Measurements from ENCODE around the gene CUL4A.

DNA sequence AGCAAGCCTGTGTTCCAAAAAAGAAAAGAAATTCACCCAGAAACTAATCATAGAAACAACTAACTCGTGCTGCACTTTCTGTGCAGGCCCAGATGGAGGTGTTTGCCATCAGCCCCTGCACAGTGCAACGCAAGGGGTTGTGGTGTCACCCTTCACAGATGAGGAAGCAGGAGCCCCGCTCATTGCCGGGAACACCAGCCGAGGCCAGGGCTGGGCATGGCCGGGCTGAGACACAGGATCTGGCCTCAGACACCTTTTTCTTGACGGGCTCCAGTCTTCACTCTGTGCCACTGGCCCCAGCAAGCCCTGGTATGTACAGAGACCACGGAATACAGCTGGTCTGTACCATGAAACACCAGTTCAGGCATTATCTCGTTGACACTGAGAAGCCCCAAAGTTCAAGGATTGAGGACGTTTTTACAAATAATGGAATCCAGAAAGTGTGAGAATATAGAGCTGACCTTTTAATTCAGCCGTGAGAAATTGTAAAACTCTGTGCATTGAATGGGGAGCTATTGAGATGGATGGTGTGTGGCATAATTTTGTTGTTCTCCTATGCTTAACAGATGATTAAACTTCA, 43.2 kb downstream of the CUL4A start:
- TF ChIP-seq, protein P1, sequence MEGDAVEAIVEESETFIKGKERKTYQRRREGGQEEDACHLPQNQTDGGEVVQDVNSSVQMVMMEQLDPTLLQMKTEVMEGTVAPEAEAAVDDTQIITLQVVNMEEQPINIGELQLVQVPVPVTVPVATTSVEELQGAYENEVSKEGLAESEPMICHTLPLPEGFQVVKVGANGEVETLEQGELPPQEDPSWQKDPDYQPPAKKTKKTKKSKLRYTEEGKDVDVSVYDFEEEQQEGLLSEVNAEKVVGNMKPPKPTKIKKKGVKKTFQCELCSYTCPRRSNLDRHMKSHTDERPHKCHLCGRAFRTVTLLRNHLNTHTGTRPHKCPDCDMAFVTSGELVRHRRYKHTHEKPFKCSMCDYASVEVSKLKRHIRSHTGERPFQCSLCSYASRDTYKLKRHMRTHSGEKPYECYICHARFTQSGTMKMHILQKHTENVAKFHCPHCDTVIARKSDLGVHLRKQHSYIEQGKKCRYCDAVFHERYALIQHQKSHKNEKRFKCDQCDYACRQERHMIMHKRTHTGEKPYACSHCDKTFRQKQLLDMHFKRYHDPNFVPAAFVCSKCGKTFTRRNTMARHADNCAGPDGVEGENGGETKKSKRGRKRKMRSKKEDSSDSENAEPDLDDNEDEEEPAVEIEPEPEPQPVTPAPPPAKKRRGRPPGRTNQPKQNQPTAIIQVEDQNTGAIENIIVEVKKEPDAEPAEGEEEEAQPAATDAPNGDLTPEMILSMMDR (IDR thresholded peaks at IDR 0.05) = no peak
- no peak for TF ChIP-seq EZH2 (IDR thresholded peaks at IDR 0.05)
- no peak for TF ChIP-seq EZH2phosphoT487 (IDR thresholded peaks at IDR 0.05)

Data from neural progenitor cell (in vitro differentiated cells).